K562 (cell line): ENCODE results near the gene BLM. TPM values are rescaled to one million over a fixed set of nuclear protein-coding genes. Genes with fewer than 3 reads are reported as not detected.

ENCODE experiments used
- ARID3B ChIP-seq: fragments of 250-450 bp; sonication (Bioruptor Pico); IDR thresholded peaks from 2 replicates; pipeline ENCODE4 v1.4.0; 2020; ENCODE audit warnings: borderline replicate concordance
- CSDE1 ChIP-seq, 2 experiments: fragments of 450-650 bp; IDR thresholded peaks; 2 replicates each; pipeline ENCODE4 v1.6.1; 2016; ENCODE audit warnings: mild to moderate bottlenecking in 1 of 2
- HMG20B ChIP-seq: fragments of 250-450 bp; sonication (Bioruptor Pico); IDR thresholded peaks from 2 replicates; pipeline ENCODE4 v1.5.0; 2021; ENCODE audit warnings: mild to moderate bottlenecking
- JUNB ChIP-seq: fragments of 450-650 bp; formaldehyde crosslinking; conservative IDR thresholded peaks from 2 replicates; pipeline ENCODE4 v1.4.0; 2020; ENCODE audit warnings: mild to moderate bottlenecking
- KDM1A ChIP-seq, 2 experiments: fragments of 450-650 bp; IDR thresholded peaks; 2 replicates each; pipeline ENCODE4 v1.6.1; 2016; ENCODE audit warnings: mild to moderate bottlenecking in 2 of 2
- KLF10 ChIP-seq: fragments of 250-450 bp; sonication (Bioruptor Pico); IDR thresholded peaks from 2 replicates; pipeline ENCODE4 v1.6.1; 2021; ENCODE audit warnings: matching md5 sums
- L3MBTL2 ChIP-seq: fragments of 450-650 bp; IDR thresholded peaks from 2 replicates; pipeline ENCODE4 v1.6.1; 2016; ENCODE audit warnings: mild to moderate bottlenecking, moderate library complexity
- MECOM ChIP-seq: fragments of 250-450 bp; sonication (Bioruptor Pico); IDR thresholded peaks from 2 replicates; pipeline ENCODE4 v1.8.0; 2022; ENCODE audit warnings: inconsistent platforms
- MEF2D ChIP-seq: conservative IDR thresholded peaks from 2 replicates; pipeline ENCODE4 v1.6.1; 2016; ENCODE audit warnings: low read depth, missing genetic modification characterization, missing compliant biosample characterization
- MXD1 ChIP-seq: fragments of 250-450 bp; sonication (Bioruptor Pico); IDR thresholded peaks from 2 replicates; pipeline ENCODE4 v1.8.0; 2021; ENCODE audit warnings: borderline replicate concordance, mild to moderate bottlenecking, moderate library complexity; ENCODE audit not compliant: poor library complexity, severe bottlenecking
- NFXL1 ChIP-seq: fragments of 450-650 bp; formaldehyde crosslinking; IDR thresholded peaks from 2 replicates; pipeline ENCODE4 v1.4.0; 2021; ENCODE audit warnings: mild to moderate bottlenecking
- POLR2AphosphoS2 ChIP-seq: IDR thresholded peaks from 2 replicates; pipeline ENCODE4 v1.6.1; 2012; ENCODE audit warnings: low read length, improper control_type of control experiment
- POLR2AphosphoS5 ChIP-seq: IDR thresholded peaks from 2 replicates; pipeline ENCODE4 v1.6.1; 2011; ENCODE audit warnings: mild to moderate bottlenecking, low read depth, low read length, moderate library complexity; ENCODE audit not compliant: control insufficient read depth, insufficient read depth
- POLR3A ChIP-seq: IDR thresholded peaks from 2 replicates; pipeline ENCODE4 v1.6.1; 2011; ENCODE audit warnings: borderline replicate concordance, mild to moderate bottlenecking, moderate library complexity; ENCODE audit not compliant: insufficient read length, insufficient read depth; ENCODE audit errors: extremely low read depth
- SIN3B ChIP-seq: fragments of 450-650 bp; IDR thresholded peaks from 2 replicates; pipeline ENCODE4 v1.6.1; 2017; ENCODE audit warnings: low read depth, mild to moderate bottlenecking, moderate library complexity
- TFAP4 ChIP-seq: sonication (generic); formaldehyde crosslinking; IDR thresholded peaks from 2 replicates; pipeline ENCODE4 v1.8.0; 2022; ENCODE audit warnings: missing genetic modification reagents, mild to moderate bottlenecking, moderate library complexity, borderline replicate concordance
- ZNF184 ChIP-seq: sonication (generic); formaldehyde crosslinking; IDR thresholded peaks from 2 replicates; pipeline ENCODE4 v1.5.0; 2020; ENCODE audit warnings: missing genetic modification reagents
- polyA plus RNA-seq, 8 experiments: library from polyadenylated mRNA; depleted of rRNA in 4 of 8; stranded (reverse) in 5 of 8; unstranded in 3 of 8; fragments of >200 nt; fragmentation: Nextera tagmentation in 2 of 8; fragmentation: Illumina TruSeq in 1 of 8; extraction: Ambion mirVana in 2 of 8; extraction: Trizol in 1 of 8; gene quantifications; 2 replicates each; pipeline versions ENCODE4 v1.2.1 to v1.2.3, GENCODE V29; 2011 to 2014; ENCODE audit warnings: inconsistent platforms in 1 of 8, missing spikeins in 1 of 8
- total RNA-seq, 7 experiments: library from RNA; depleted of rRNA in 6 of 7; stranded (reverse); fragments of >200 nt in 6 of 7; fragmentation: Illumina TruSeq in 2 of 7; extraction: Trizol in 2 of 7; gene quantifications; 2 replicates each; pipeline versions ENCODE4 v1.2.1 to v1.2.3, GENCODE V29; 2011 to 2021; ENCODE audit warnings: low replicate concordance in 1 of 7
- TF ChIP-seq, protein P1 (sequence below): fragments of 450-650 bp; IDR thresholded peaks from 2 replicates; pipeline ENCODE4 v1.6.1; 2018; ENCODE audit not compliant: partially characterized antibody
- TF ChIP-seq, protein P2 (sequence below): fragments of 250-450 bp; sonication (Bioruptor Pico); IDR thresholded peaks from 2 replicates; pipeline ENCODE4 v1.4.0; 2020; ENCODE audit warnings: mild to moderate bottlenecking, moderate library complexity

Gene BLM
- total and polyA plus RNA-seq, 9 of the 15 experiments (the other 6 are each of a cell fraction or from before 2014, with no cell fraction given), result 21.0 to 56.0 (median 43.9) TPM

DNA sequence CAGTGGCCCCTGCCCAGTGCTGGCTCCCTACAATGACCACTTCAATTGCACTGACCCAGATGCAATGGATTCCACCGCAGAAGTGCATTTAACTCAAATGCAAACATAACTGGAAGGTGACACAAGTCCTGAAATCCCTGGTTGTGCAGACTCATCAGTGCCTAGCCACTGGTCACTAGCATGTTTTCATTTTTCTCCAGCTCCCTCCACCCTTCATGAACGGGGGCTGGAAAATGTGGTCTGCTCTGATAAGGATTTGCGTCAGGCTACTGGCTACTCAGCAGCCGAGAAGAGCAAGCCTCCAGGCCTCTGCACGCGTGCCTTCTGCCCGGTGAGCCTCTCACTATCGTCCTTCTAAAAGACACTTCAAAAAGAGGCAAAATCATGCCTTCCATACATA lies 123.8 kb downstream of the BLM start (continued):
- TF ChIP-seq, protein P1, sequence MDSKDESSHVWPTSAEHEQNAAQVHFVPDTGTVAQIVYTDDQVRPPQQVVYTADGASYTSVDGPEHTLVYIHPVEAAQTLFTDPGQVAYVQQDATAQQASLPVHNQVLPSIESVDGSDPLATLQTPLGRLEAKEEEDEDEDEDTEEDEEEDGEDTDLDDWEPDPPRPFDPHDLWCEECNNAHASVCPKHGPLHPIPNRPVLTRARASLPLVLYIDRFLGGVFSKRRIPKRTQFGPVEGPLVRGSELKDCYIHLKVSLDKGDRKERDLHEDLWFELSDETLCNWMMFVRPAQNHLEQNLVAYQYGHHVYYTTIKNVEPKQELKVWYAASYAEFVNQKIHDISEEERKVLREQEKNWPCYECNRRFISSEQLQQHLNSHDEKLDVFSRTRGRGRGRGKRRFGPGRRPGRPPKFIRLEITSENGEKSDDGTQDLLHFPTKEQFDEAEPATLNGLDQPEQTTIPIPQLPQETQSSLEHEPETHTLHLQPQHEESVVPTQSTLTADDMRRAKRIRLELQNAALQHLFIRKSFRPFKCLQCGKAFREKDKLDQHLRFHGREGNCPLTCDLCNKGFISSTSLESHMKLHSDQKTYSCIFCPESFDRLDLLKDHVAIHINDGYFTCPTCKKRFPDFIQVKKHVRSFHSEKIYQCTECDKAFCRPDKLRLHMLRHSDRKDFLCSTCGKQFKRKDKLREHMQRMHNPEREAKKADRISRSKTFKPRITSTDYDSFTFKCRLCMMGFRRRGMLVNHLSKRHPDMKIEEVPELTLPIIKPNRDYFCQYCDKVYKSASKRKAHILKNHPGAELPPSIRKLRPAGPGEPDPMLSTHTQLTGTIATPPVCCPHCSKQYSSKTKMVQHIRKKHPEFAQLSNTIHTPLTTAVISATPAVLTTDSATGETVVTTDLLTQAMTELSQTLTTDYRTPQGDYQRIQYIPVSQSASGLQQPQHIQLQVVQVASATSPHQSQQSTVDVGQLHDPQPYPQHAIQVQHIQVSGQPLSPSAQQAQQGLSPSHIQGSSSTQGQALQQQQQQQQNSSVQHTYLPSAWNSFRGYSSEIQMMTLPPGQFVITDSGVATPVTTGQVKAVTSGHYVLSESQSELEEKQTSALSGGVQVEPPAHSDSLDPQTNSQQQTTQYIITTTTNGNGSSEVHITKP, result peak; percentile 55
- TF ChIP-seq MEF2D (tag), result peak; percentile 81
- TF ChIP-seq POLR3A, result no peak
- no peak for TF ChIP-seq MECOM
- TF ChIP-seq ARID3B (CRISPR knock-in tag), result no peak
- TF ChIP-seq KDM1A (IDR thresholded peaks at IDR 0.05), result peak; percentile 88 to 89
- no peak for TF ChIP-seq KLF10 (CRISPR knock-in tag)
- TF ChIP-seq POLR2AphosphoS2, result no peak
- TF ChIP-seq HMG20B (CRISPR knock-in tag), result no peak
- TF ChIP-seq NFXL1 (CRISPR knock-in tag), result no peak
- TF ChIP-seq L3MBTL2, result peak; percentile 92
- TF ChIP-seq CSDE1 (IDR thresholded peaks at IDR 0.05), result no peak
- TF ChIP-seq ZNF184, result no peak
- TF ChIP-seq POLR2AphosphoS5, result peak; percentile 93
- TF ChIP-seq MXD1, result no peak
- TF ChIP-seq JUNB (CRISPR knock-in tag), result no peak
- TF ChIP-seq TFAP4 (CRISPR knock-in tag), result peak; percentile 79
- TF ChIP-seq SIN3B, result no peak
- TF ChIP-seq, protein P2, sequence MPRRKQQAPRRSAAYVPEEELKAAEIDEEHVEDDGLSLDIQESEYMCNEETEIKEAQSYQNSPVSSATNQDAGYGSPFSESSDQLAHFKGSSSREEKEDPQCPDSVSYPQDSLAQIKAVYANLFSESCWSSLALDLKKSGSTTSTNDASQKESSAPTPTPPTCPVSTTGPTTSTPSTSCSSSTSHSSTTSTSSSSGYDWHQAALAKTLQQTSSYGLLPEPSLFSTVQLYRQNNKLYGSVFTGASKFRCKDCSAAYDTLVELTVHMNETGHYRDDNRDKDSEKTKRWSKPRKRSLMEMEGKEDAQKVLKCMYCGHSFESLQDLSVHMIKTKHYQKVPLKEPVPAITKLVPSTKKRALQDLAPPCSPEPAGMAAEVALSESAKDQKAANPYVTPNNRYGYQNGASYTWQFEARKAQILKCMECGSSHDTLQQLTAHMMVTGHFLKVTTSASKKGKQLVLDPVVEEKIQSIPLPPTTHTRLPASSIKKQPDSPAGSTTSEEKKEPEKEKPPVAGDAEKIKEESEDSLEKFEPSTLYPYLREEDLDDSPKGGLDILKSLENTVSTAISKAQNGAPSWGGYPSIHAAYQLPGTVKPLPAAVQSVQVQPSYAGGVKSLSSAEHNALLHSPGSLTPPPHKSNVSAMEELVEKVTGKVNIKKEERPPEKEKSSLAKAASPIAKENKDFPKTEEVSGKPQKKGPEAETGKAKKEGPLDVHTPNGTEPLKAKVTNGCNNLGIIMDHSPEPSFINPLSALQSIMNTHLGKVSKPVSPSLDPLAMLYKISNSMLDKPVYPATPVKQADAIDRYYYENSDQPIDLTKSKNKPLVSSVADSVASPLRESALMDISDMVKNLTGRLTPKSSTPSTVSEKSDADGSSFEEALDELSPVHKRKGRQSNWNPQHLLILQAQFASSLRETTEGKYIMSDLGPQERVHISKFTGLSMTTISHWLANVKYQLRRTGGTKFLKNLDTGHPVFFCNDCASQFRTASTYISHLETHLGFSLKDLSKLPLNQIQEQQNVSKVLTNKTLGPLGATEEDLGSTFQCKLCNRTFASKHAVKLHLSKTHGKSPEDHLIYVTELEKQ (CRISPR knock-in tag), result no peak
